Astrocyte (in vitro differentiated cells and primary cell): ENCODE measurements around the gene RGS17. TPM values are rescaled to one million over a fixed set of nuclear protein-coding genes. Genes with fewer than 3 reads are reported as not detected.

ENCODE experiments used
- DNase-seq: peaks from one replicate; pipeline ENCODE4 v3.0.0-alpha.2; 2010; ENCODE audit warnings: low read depth
- FAIRE-seq: peaks from 2 replicates; lab custom pipeline; 2011; peaks lifted over from hg19 to GRCh38; lab: Jason Lieb, UNC
- H2AFZ ChIP-seq: 2 replicates; pipeline ENCODE4 v1.6.0; 2012; ENCODE audit warnings: low read depth, low read length, inconsistent platforms
- H3K27ac ChIP-seq: 2 replicates; pipeline ENCODE4 v1.5.1; 2011; ENCODE audit warnings: low read depth, low read length, inconsistent platforms
- H3K27me3 ChIP-seq: 2 replicates; pipeline ENCODE4 v1.6.0; 2011; ENCODE audit warnings: low read length, inconsistent platforms; ENCODE audit not compliant: insufficient read depth
- H3K36me3 ChIP-seq: 2 replicates; pipeline ENCODE4 v1.5.1; 2011; ENCODE audit warnings: low read length, inconsistent platforms; ENCODE audit not compliant: insufficient read depth
- H3K4me1 ChIP-seq: 2 replicates; pipeline ENCODE4 v1.5.1; 2011; ENCODE audit warnings: low read length, inconsistent platforms; ENCODE audit not compliant: insufficient read depth
- H3K4me2 ChIP-seq: 2 replicates; pipeline ENCODE4 v1.6.0; 2012; ENCODE audit warnings: low read length, inconsistent platforms
- H3K4me3 ChIP-seq: 2 replicates; pipeline ENCODE4 v1.5.1; 2011; ENCODE audit warnings: low read depth, mild to moderate bottlenecking, low read length, inconsistent platforms; ENCODE audit not compliant: insufficient read depth
- H3K79me2 ChIP-seq: 2 replicates; pipeline ENCODE4 v1.6.0; 2012; ENCODE audit warnings: mild to moderate bottlenecking, low read length, inconsistent platforms; ENCODE audit not compliant: insufficient read depth
- H3K9ac ChIP-seq: 2 replicates; pipeline ENCODE4 v1.6.0; 2012; ENCODE audit warnings: mild to moderate bottlenecking, low read length, inconsistent platforms
- H3K9me3 ChIP-seq: 2 replicates; pipeline ENCODE4 v1.5.1; 2012; ENCODE audit warnings: low read depth, mild to moderate bottlenecking, low read length, inconsistent platforms; ENCODE audit not compliant: insufficient read depth
- H4K20me1 ChIP-seq: 2 replicates; pipeline ENCODE4 v1.6.0; 2012; ENCODE audit warnings: low read length, inconsistent platforms; ENCODE audit not compliant: insufficient read depth
- H3K27ac Mint-ChIP-seq: one replicate; pipeline ENCODE4 v1.8.0; 2021; ENCODE audit warnings: mild to moderate bottlenecking, mixed read lengths; ENCODE audit not compliant: unreplicated experiment
- H3K27me3 Mint-ChIP-seq: one replicate; pipeline ENCODE4 v1.8.0; 2021; ENCODE audit warnings: low read depth, mixed read lengths; ENCODE audit not compliant: unreplicated experiment
- H3K36me3 Mint-ChIP-seq: one replicate; pipeline ENCODE4 v1.8.0; 2021; ENCODE audit warnings: low read depth, mixed read lengths; ENCODE audit not compliant: unreplicated experiment
- H3K4me1 Mint-ChIP-seq: one replicate; pipeline ENCODE4 v1.8.0; 2021; ENCODE audit warnings: low read depth, mixed read lengths; ENCODE audit not compliant: unreplicated experiment
- H3K4me3 Mint-ChIP-seq: one replicate; pipeline ENCODE4 v1.8.0; 2021; ENCODE audit warnings: mild to moderate bottlenecking, moderate library complexity, mixed read lengths; ENCODE audit not compliant: unreplicated experiment
- H3K9me3 Mint-ChIP-seq: one replicate; pipeline ENCODE4 v1.8.0; 2021; ENCODE audit warnings: mild to moderate bottlenecking, mixed read lengths; ENCODE audit not compliant: unreplicated experiment
- CTCF ChIP-seq: IDR thresholded peaks from 2 replicates; pipeline ENCODE4 v1.5.1; 2011; ENCODE audit warnings: low read depth, mild to moderate bottlenecking, inconsistent platforms, low read length, moderate library complexity; ENCODE audit not compliant: insufficient read depth
- EZH2 ChIP-seq: IDR thresholded peaks from 2 replicates; pipeline ENCODE4 v1.6.1; 2012; ENCODE audit warnings: mild to moderate bottlenecking, low read length, inconsistent platforms; ENCODE audit not compliant: insufficient read depth
- total RNA-seq: library from RNA; stranded (reverse); gene quantifications from 2 replicates; pipeline ENCODE4 v1.2.1, GENCODE V29; 2021

RGS17 gene
- total RNA-seq, 1 donor from 2014 or later, result 3.4 TPM

GRCh38 chr6:153146413-153146812, 15.3 kb upstream of the RGS17 start:
- Histone ChIP-seq H3K27me3 (no peaks in the 10 kb centered on the region), H3K4me3 (no peak overlapping the region), H3K4me1 (no peaks in the 10 kb centered on the region), H2AFZ (no peak overlapping the region), H3K9ac (no peak overlapping the region), H3K36me3 (no peaks in the 10 kb centered on the region), H4K20me1 (no peaks in the 10 kb centered on the region), H3K9me3 (no peaks in the 10 kb centered on the region), H3K4me2 (no peak overlapping the region), H3K79me2 (no peaks in the 10 kb centered on the region), H3K27ac (no peak overlapping the region)
- H3K27ac Mint-ChIP-seq, result no peak overlapping the region
- no peaks in the 10 kb centered on the region for H3K4me1 Mint-ChIP-seq
- H3K27me3 Mint-ChIP-seq, result no peaks in the 10 kb centered on the region
- no peaks in the 10 kb centered on the region for H3K36me3 Mint-ChIP-seq
- FAIRE-seq, result no peak
- TF ChIP-seq CTCF (no peak), EZH2 (no peak)
- no peak for DNase-seq
- peaks cover 5% of the 10 kb centered on the region for H3K9me3 Mint-ChIP-seq
- H3K4me3 Mint-ChIP-seq, result no peak overlapping the region

- no peak for DNase-seq
- no peaks in the 10 kb centered on the region for H3K36me3 Mint-ChIP-seq
- H2AFZ ChIP-seq, result no peak overlapping the region
Measured at GRCh38 chr6:153145591-153145990, 14.5 kb upstream of the RGS17 start.

More at GRCh38 chr6:153145591-153145990, 14.5 kb upstream of the RGS17 start:
- H3K4me1 ChIP-seq, result no peaks in the 10 kb centered on the region
- no peaks in the 10 kb centered on the region for H3K4me1 Mint-ChIP-seq
- no peaks in the 10 kb centered on the region for H4K20me1 ChIP-seq
- H3K36me3 ChIP-seq, result no peaks in the 10 kb centered on the region
- H3K27ac Mint-ChIP-seq, result no peak overlapping the region
- H3K79me2 ChIP-seq, result no peaks in the 10 kb centered on the region
- H3K27me3 Mint-ChIP-seq, result no peaks in the 10 kb centered on the region
- no peaks in the 10 kb centered on the region for H3K27me3 ChIP-seq
- no peak overlapping the region for H3K9ac ChIP-seq
- no peak overlapping the region for H3K4me3 ChIP-seq
- no peak overlapping the region for H3K4me2 ChIP-seq
- TF ChIP-seq EZH2 (no peak), CTCF (no peak)
- no peak for FAIRE-seq
- H3K9me3 Mint-ChIP-seq, result peaks cover 5% of the 10 kb centered on the region
- no peaks in the 10 kb centered on the region for H3K9me3 ChIP-seq
- no peak overlapping the region for H3K27ac ChIP-seq
- no peak overlapping the region for H3K4me3 Mint-ChIP-seq
